ENCODE data around the gene YAE1.

- no peak for TF ChIP-seq CTCF (IDR thresholded peaks at IDR 0.05; ENCODE audit: low read length)
- TF ChIP-seq EZH2 (IDR thresholded peaks at IDR 0.05; ENCODE audit: borderline replicate concordance, low read length) = no peak
Observed at GRCh38 chr7:39565538-39565937, 666 bp upstream of the YAE1 start.
